ENCODE data around the gene GALNT11.

DNA sequence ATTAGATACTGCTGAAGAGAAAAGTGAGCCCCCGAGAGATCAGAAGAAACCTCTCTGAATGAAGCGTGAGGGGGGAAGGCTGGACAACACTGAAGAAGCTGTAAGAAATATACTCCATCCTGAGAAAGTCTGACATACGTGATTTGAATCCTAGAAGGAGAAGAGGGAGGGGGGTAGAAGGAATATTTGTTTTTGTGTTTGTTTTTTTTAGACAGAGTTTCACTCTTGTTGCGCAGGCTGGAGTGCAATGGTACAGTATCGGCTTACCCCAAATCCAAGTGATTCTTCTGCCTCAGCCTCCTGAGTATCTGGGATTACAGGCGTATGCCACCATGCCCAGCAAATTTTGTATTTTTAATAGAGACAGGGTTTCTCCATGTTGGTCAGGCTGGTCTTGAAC lies 52.6 kb downstream of the GALNT11 start:
- TF ChIP-seq, protein P1, sequence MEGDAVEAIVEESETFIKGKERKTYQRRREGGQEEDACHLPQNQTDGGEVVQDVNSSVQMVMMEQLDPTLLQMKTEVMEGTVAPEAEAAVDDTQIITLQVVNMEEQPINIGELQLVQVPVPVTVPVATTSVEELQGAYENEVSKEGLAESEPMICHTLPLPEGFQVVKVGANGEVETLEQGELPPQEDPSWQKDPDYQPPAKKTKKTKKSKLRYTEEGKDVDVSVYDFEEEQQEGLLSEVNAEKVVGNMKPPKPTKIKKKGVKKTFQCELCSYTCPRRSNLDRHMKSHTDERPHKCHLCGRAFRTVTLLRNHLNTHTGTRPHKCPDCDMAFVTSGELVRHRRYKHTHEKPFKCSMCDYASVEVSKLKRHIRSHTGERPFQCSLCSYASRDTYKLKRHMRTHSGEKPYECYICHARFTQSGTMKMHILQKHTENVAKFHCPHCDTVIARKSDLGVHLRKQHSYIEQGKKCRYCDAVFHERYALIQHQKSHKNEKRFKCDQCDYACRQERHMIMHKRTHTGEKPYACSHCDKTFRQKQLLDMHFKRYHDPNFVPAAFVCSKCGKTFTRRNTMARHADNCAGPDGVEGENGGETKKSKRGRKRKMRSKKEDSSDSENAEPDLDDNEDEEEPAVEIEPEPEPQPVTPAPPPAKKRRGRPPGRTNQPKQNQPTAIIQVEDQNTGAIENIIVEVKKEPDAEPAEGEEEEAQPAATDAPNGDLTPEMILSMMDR (IDR thresholded peaks at IDR 0.05 in 2 of 3, conservative IDR thresholded peaks at IDR 0.05 in 1 of 3; ENCODE audit: insufficient read depth in 2 of 3, low read depth in 1 of 3, low read length in 3 of 3): no peak
- no peak for TF ChIP-seq HDAC6 (IDR thresholded peaks at IDR 0.05; ENCODE audit: low read depth, low read length)
- TF ChIP-seq SMARCB1 (IDR thresholded peaks at IDR 0.05; ENCODE audit: insufficient read length, low read depth): no peak
- TF ChIP-seq TRIM24 (IDR thresholded peaks at IDR 0.05): no peak
- TF ChIP-seq ETV6 (IDR thresholded peaks at IDR 0.05; ENCODE audit: borderline replicate concordance in 1 of 2, low read depth in 2 of 2, low read length in 1 of 2): no peak
- no peak for TF ChIP-seq ETV6 (CRISPR knock-in tag; IDR thresholded peaks at IDR 0.05; ENCODE audit: borderline replicate concordance)
- TF ChIP-seq, protein P2, sequence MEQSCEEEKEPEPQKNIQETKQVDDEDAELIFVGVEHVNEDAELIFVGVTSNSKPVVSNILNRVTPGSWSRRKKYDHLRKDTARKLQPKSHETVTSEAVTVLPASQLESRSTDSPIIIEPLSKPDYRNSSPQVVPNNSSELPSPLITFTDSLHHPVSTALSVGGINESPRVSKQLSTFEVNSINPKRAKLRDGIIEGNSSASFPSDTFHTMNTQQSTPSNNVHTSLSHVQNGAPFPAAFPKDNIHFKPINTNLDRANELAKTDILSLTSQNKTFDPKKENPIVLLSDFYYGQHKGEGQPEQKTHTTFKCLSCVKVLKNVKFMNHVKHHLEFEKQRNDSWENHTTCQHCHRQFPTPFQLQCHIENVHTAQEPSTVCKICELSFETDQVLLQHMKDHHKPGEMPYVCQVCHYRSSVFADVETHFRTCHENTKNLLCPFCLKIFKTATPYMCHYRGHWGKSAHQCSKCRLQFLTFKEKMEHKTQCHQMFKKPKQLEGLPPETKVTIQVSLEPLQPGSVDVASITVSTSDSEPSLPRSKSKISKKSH (CRISPR knock-in tag; IDR thresholded peaks at IDR 0.05): no peak
- TF ChIP-seq RB1 (IDR thresholded peaks at IDR 0.05; ENCODE audit: low read depth): no peak
- no peak for TF ChIP-seq ZFP30 (CRISPR knock-in tag; IDR thresholded peaks at IDR 0.05; ENCODE audit: borderline replicate concordance)
- TF ChIP-seq, protein P3, sequence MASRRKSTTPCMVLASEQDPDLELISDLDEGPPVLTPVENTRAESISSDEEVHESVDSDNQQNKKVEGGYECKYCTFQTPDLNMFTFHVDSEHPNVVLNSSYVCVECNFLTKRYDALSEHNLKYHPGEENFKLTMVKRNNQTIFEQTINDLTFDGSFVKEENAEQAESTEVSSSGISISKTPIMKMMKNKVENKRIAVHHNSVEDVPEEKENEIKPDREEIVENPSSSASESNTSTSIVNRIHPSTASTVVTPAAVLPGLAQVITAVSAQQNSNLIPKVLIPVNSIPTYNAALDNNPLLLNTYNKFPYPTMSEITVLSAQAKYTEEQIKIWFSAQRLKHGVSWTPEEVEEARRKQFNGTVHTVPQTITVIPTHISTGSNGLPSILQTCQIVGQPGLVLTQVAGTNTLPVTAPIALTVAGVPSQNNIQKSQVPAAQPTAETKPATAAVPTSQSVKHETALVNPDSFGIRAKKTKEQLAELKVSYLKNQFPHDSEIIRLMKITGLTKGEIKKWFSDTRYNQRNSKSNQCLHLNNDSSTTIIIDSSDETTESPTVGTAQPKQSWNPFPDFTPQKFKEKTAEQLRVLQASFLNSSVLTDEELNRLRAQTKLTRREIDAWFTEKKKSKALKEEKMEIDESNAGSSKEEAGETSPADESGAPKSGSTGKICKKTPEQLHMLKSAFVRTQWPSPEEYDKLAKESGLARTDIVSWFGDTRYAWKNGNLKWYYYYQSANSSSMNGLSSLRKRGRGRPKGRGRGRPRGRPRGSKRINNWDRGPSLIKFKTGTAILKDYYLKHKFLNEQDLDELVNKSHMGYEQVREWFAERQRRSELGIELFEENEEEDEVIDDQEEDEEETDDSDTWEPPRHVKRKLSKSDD (conservative IDR thresholded peaks at IDR 0.05; ENCODE audit: low read length): no peak
- no peak for TF ChIP-seq LARP7 (IDR thresholded peaks at IDR 0.05)
- TF ChIP-seq, protein P4, sequence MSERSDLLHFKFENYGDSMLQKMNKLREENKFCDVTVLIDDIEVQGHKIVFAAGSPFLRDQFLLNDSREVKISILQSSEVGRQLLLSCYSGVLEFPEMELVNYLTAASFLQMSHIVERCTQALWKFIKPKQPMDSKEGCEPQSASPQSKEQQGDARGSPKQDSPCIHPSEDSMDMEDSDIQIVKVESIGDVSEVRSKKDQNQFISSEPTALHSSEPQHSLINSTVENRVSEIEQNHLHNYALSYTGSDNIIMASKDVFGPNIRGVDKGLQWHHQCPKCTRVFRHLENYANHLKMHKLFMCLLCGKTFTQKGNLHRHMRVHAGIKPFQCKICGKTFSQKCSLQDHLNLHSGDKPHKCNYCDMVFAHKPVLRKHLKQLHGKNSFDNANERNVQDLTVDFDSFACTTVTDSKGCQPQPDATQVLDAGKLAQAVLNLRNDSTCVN (CRISPR knock-in tag; IDR thresholded peaks at IDR 0.05): no peak
- TF ChIP-seq NFIC (IDR thresholded peaks at IDR 0.05): no peak
- TF ChIP-seq, protein P5, sequence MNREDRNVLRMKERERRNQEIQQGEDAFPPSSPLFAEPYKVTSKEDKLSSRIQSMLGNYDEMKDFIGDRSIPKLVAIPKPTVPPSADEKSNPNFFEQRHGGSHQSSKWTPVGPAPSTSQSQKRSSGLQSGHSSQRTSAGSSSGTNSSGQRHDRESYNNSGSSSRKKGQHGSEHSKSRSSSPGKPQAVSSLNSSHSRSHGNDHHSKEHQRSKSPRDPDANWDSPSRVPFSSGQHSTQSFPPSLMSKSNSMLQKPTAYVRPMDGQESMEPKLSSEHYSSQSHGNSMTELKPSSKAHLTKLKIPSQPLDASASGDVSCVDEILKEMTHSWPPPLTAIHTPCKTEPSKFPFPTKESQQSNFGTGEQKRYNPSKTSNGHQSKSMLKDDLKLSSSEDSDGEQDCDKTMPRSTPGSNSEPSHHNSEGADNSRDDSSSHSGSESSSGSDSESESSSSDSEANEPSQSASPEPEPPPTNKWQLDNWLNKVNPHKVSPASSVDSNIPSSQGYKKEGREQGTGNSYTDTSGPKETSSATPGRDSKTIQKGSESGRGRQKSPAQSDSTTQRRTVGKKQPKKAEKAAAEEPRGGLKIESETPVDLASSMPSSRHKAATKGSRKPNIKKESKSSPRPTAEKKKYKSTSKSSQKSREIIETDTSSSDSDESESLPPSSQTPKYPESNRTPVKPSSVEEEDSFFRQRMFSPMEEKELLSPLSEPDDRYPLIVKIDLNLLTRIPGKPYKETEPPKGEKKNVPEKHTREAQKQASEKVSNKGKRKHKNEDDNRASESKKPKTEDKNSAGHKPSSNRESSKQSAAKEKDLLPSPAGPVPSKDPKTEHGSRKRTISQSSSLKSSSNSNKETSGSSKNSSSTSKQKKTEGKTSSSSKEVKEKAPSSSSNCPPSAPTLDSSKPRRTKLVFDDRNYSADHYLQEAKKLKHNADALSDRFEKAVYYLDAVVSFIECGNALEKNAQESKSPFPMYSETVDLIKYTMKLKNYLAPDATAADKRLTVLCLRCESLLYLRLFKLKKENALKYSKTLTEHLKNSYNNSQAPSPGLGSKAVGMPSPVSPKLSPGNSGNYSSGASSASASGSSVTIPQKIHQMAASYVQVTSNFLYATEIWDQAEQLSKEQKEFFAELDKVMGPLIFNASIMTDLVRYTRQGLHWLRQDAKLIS (CRISPR knock-in tag; IDR thresholded peaks at IDR 0.05): no peak
- no peak for TF ChIP-seq FOSL1 (tag; conservative IDR thresholded peaks at IDR 0.05)
